Retina (tissue), 1 donor: ENCODE measurements around the gene RPL12.
"Not testable (repeated sequence)": the region's sequence is repeated elsewhere in the genome, so short reads cannot be mapped to it uniquely, and the experiment has no call there.

Experiments used
- DNase-seq: peaks from one replicate; pipeline ENCODE4 v3.0.0-alpha.2; 2016

RPL12 gene

GRCh38 chr9:127466407-127466917 is 15.3 kb upstream of the RPL12 start:
- DNase-seq: not testable (repeated sequence)

DNA sequence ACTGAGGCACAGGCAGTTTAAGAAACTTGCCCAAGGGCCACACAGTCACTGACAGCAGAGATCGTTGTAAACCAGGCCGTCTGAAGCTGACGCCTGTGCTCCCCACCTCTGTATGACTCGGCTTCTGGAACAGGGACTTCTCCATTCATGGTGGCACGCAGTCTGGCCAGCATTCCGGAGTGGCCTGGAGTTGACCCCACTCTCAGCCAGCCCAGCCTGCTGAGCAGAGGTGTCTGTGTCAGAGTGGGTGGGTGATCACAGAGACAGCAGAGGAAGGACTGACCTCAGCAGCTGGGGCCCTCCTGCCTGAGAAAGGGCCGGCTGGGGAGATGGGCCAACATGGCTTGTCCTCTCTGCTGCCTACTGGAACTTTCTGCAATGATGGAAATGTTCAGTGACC is 12.7 kb upstream of the RPL12 start:
- DNase-seq: peak; percentile 56

- DNase-seq: no peak
These were observed 12.2 kb upstream of the RPL12 start for GRCh38 chr9:127463382-127463781.

DNA sequence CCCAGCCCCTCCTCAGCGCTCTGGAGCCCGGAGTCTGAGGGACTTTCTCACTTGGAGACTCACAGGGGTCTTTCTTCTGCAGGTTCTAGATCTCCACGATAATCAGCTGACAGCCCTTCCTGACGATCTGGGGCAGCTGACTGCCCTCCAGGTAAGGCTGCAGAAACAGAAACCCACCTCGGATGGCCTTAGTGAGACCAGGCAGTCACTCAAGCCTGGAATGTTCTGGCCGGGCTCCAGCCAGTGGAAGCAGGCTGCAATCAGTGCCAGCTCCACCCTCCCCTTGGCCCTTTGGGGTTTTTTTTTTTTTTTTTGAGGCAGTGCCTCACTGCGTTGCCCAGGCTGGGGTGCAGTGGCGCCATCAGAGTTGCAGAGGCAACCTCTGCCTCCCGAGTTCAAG is 7.7 kb upstream of the RPL12 start:
- no peak for DNase-seq

- no peak for DNase-seq
These were observed 6.1 kb upstream of the RPL12 start for GRCh38 chr9:127457191-127457878.

DNA sequence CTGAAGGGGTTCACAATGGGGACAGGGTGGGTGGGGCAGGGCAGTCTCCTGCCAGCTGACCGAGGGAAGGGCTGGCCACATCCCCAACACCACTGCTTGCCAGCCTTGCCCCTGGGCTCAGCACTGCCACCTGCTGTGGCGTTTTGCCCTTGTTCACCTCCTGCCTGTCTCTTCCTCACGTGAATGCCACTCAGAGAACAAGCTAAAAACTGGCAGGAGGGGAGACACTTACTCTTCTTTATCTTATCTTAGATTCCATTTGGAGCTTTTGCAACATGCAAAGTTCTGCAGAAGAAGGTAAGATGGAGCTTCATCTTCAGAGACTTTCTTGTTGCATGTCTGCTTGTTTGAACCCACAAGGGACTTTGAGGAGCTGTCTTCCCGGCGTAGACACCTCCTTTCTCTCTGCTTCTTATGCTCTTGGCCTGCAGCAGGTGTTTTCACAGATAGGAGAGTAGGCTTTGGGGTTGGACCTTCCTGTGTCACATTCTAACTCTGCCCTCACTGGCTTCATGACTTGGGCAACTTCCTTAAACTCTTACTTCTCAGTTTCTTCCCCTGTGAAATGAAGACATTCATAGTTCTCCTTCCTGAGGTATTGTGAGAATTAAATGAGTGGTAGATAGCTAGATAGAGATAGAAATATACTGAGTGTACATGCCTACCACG is 4.3 kb upstream of the RPL12 start:
- DNase-seq: no peak

- no peak for DNase-seq
These were observed 1.5 kb upstream of the RPL12 start for GRCh38 chr9:127452691-127453090.

GRCh38 chr9:127451858-127452656 is 851 bp upstream of the RPL12 start:
- peak; percentile 35 for DNase-seq

DNA sequence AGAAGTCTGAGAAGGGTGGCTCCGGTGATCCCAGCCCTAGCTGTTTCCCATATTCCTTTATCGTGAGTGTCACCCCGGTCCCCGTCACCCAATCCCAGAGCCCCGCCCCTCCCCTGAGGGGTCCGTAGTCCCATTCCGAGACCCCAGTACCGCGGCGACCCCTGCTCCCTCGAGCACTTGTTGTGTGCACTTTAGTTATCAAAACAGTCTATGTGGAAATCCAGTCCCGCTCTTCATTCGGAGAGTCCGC is 327 bp upstream of the RPL12 start:
- DNase-seq: no peak

- DNase-seq: peak; percentile 34
These were observed 904 bp downstream of the RPL12 start for GRCh38 chr9:127450243-127450760.

GRCh38 chr9:127449332-127449966 is 1.8 kb downstream of the RPL12 start:
- DNase-seq: no peak

- DNase-seq: no peak
These were observed 2.9 kb downstream of the RPL12 start for GRCh38 chr9:127448112-127448805.

- no peak for DNase-seq
These were observed 3.6 kb downstream of the RPL12 start for GRCh38 chr9:127447416-127448111.

GRCh38 chr9:127446713-127447415 is 4.3 kb downstream of the RPL12 start:
- DNase-seq: no peak

GRCh38 chr9:127445851-127446712 is 5.1 kb downstream of the RPL12 start:
- DNase-seq: no peak

DNA sequence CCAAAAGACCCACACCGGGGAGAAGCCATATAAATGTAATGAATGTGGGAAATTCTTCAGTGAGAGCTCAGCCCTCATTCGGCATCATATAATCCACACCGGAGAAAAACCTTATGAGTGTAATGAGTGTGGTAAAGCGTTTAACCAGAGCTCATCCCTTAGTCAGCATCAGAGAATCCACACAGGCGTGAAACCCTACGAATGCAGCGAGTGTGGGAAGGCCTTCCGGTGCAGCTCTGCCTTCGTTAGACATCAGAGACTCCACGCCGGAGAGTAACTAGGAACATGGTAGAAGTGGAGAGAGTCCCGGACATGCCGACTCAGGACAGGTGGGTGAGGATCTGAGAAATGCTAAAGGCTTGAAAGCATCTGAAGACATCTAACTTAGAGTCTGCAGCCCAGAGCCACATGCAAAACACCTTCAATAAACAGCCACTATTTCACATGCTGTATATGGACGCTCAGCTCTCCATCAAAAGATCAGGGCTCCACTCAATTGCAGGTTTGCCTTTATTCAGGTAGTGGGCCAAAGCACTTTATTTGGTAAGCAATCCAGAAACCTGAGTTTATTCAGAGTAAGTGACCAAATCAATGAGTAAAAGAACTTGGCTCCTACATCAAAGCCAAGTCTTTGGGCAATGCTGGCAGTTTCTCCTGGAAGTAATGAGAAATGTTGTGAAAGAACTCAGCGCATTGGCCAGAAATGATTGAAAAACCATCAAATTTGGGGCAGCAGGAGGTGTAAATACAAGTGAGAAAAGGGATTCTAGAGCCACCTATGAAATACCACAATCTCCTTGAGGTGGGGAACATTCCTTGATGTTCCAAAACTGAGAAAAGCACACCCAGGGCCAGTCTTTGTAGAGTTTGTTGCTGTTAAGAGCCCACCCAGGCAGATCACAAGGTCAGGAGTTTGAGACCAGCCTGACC is 6.0 kb downstream of the RPL12 start:
- DNase-seq: no peak

DNA sequence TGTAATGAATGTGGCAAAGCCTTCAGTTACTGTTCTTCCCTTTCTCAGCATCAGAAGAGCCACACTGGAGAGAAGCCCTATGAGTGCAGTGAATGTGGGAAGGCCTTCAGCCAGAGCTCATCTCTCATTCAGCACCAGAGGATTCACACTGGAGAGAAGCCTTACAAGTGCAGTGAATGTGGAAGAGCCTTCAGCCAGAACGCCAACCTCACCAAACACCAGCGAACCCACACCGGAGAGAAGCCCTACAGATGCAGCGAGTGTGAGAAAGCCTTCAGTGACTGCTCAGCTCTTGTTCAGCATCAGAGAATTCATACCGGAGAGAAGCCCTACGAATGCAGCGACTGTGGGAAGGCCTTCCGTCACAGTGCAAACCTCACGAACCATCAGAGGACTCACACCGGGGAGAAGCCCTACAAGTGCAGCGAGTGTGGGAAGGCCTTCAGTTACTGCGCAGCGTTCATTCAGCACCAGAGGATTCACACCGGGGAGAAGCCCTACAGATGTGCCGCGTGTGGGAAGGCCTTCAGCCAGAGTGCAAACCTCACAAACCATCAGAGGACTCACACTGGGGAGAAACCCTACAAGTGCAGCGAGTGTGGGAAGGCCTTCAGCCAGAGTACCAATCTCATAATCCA is 6.8 kb downstream of the RPL12 start:
- no peak for DNase-seq

DNA sequence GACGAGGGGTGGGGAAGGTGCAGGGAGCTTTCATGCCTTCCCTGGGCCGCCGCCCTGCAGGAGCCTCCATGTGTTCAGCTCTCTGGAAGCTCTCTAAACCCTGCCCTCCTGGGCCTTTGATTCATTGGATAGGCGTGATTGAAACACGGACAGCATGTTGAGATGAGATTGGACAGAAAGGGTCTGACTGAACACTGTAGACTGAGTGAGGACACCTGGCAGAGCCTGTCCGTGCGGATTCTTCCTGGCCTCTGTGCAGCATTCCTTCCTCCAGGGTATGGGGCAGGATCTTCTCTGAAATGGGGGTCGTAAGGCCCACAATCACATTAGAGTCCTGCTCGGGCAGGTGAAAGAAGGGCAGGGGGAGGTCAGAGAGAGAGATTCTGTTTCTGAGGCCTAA is 12.8 kb downstream of the RPL12 start:
- no peak for DNase-seq
